NCI-H510A (cell line): Measurements from ENCODE around the gene APEX1.
A peak's percentile ranks its signal among the peaks of the same experiment; 100 is the strongest.
"Not testable (repeated sequence)": the region's sequence is repeated elsewhere in the genome, so short reads cannot be mapped to it uniquely, and the experiment has no call there.

Source experiments
- DNase-seq: peaks from one replicate; lab custom pipeline; 2025; lab: John Stamatoyannopoulos, UW

The APEX1 gene

GRCh38 chr14:20435582-20436362 lies 19.3 kb upstream of the APEX1 start, which contains the start of gene KLHL33:
Gene KLHL33, minus strand, starts transcription at chr14:20436166. Its CDS starts 355 bp downstream, at chr14:20435811.
- no peak for DNase-seq

DNA sequence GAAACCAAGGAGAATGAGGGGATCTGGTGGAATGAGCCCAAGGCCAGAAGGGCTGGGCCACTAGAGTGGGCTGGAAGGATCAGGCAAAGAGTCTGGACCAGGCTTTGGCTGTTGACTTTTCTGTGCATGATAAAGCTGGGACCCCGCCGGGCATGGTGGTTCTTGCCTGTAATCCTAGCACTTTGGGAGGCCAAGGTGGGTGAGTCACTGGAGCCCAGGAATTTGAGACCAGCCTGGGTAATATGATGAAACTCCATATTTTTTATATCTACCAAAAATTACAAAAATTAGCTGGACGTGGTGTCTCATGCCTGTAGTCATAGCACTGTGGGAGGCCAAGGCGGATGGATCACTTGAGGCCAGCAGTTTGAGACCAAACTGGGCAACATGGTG lies 18.7 kb upstream of the APEX1 start:
- no peak for DNase-seq

- no peak for DNase-seq
Observed at GRCh38 chr14:20438664-20439063, 16.4 kb upstream of the APEX1 start.

DNA sequence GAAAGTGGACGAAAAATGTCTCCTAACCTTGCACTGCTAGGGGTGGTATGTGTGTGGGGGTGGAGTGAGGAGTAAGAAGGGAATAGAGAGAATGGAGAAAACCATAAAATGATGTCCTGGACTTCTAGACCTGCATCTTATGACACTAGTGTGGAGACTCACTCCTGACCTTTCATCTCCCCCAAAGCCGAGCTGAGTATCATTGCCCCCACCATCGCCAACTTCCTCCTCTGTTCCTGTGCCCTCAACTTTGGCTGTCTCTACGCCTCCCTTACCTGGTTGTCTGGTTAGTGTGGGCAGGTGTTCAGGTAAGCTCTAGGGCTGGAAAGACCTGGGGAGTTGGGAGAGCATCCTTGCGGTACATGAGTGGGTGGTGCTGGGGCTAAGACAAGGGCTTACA lies 14.6 kb upstream of the APEX1 start:
- DNase-seq = no peak

DNA sequence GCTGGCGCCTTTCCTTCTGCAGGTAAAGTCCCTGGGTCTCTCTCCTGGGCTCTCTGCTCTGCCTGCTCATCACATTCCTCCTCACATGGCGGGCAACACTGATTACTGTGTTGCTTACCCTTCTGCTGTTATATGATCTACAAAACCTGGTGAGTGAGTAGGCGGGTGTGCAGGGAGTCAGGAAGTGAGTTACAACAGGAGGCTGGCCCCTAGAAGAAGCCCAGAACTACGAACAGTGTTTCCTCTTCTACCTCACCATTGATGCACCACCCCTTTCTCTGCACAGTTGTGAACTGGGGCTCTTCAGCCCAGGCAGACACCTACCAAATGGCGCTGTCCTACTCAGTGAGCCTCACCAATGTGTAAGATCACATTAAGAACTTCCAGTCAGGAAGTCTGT lies 14.1 kb upstream of the APEX1 start:
- peak; percentile 14 for DNase-seq

DNA sequence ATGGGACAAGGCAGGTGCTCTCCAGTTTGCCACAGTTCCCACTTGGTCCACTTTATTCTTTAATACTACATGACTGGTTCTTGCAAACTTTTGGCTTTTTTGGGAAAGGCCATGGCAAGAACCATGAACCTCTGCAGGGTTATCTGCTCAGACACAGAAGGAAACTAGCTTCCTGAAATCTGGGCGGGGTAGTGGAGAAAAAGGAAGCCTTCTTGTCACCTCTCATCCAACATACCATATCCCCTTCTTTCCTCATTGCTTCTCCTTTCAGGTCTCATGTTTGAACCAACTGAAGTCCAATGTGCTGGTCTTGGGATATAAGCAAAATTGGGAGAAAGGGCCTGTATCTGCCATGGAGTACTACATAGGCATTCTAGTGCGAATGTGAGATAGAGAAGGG lies 13.6 kb upstream of the APEX1 start:
- DNase-seq = no peak

DNA sequence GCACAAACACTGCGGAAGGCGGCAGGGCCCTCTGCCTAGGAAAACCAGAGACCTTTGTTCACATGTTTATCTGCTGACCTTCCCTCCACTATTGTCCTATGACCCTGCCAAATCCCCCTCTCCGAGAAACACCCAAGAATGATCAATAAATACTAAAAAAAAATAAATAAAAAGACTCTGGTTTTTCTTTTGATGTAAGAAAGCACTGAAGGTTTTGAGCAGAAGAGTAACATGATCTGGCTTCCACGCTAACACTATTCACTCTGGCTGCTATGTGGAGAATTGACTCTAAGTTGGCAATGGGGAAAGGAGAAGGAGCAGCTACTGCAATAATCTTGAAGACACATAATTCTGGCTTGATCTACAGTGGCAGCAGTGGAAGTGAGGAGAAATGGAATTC lies 11.4 kb upstream of the APEX1 start:
- DNase-seq = not testable (repeated sequence)

DNA sequence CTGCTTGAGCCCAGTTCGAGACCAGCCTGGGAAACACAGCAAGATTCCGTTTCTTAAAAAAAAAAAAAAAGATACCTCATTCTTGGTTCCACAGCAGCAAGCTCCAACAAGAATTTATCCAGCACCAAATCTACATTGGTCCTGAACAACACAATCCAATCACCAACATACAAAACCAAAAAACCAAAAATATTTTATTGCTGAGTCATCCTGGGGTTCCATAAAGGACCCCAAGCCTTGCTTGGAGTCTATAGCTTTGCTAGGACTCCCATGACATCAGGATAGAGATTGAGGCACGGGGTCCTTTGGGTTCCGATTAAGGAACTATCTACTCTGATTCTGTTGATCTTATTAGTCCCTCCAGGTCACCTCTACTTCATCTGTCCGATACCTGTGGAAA lies 8.1 kb upstream of the APEX1 start:
- DNase-seq = no peak

GRCh38 chr14:20452831-20453230 lies 2.2 kb upstream of the APEX1 start:
- DNase-seq = not testable (repeated sequence)

GRCh38 chr14:20455355-20456300 lies 602 bp downstream of the APEX1 start:
- peak; percentile 66 for DNase-seq

- DNase-seq = no peak
Observed at GRCh38 chr14:20456971-20457370, 1.9 kb downstream of the APEX1 start.

- no peak for DNase-seq
Observed at GRCh38 chr14:20458031-20458789, 3.2 kb downstream of the APEX1 start.

- peak; percentile 48 for DNase-seq
Observed at GRCh38 chr14:20460458-20461224, 5.6 kb downstream of the APEX1 start.

DNA sequence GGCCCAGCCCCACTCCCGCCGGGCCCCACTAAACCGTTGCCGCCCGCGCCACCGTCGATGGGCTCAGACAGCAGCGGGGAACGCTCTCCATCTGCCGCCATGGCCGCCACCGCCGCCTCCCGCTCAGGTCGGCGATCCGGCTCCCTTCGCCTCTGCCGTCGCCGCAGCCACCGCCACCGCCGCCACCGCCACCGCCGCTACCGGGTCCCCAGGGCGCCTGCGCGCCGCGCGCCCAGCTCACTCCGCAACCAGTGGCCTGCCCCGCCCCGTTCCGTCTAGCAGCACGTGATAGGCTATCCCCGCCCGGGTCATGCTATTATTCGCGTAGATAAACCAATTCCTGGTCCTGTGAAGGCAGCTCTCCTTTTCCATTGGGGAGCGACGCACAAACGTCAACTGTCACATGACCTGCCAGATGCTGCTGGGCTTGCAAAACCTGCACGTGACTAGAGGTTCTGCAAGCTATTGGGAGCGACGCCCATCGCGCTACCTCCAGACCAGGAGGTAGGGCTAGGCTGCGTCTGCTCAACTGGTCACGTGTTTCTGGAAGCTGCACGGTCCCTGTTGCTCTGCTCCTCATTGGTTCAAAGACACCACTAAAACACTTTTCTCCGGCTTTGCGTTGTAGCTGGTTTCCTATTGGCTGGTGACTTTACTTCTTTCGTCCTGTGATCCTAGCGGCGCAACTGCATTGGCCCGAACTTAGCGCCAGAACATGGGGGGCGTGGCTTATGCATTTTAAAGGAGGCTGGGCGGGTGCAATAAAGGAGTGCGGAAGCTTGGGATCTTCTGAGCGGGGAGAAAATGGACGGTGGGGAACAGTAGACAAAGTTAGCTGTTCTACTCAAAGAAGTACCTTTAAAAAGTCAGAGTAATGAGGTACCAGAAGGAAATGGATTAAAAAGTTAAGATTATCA lies 6.5 kb downstream of the APEX1 start, which contains the start of gene PIP4P1:
Gene PIP4P1 (minus strand): TSS at position 210 of the 917 bp plus-strand sequence. CDS start 109 bp downstream, at position 101.
- DNase-seq = peak; percentile 98

GRCh38 chr14:20468764-20469241 lies 13.8 kb downstream of the APEX1 start:
- no peak for DNase-seq

GRCh38 chr14:20469242-20469889 lies 14.3 kb downstream of the APEX1 start, which contains the start of gene PNP:
Gene PNP, plus strand, starts transcription at chr14:20469406. Its CDS starts 119 bp downstream, at chr14:20469525.
- DNase-seq = peak; percentile 88

DNA sequence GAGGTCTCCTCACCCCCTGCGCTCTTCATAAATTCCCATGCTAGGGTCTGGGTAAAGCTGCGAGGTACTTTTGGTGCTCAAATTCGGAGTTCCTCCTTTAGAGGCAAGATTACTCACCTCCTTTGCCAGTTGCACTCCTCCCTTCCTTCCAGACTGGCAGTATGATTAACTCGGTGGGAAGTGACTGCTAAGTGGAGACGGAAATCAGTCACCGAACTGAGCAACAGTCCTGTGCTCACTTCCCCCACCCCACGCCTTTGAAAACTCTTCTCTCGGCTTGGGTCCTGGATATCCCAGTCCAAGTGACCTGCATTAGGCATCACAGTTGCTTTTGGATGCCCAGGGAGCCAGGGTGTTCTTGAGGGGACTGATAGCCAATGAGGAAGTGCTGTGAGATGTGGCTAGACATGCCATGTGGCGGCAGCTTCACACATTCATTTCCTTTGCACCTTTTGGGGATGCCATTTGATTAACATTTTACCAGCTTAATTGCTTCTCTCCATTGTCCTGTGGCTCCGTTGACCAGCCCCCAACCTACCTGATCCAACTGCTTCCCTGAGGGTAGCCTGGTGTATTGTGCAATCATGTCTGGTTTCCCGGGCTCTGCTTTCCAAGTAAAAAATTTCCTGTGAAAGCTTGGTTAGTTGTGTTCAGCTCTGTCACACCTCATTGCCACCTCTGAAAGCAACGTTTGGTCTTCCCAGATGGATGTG lies 15.0 kb downstream of the APEX1 start:
- no peak for DNase-seq

DNA sequence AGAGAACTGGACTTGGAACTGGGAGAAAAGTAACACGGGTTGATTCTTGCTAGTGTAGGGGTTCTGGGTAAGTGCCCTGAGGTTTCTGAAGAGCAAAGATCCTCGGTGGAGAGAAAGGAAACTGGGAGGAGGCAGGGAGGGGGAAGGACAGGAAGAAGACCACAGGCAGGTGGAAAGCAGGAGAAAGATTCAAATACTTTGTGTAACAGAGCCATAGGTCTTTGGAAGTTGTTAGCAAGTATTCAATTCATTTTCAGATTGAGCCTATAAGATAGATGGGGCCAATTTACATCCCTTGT lies 15.5 kb downstream of the APEX1 start:
- no peak for DNase-seq
